Measurements from ENCODE around the gene PAWR. TPM values are rescaled to one million over a fixed set of nuclear protein-coding genes. Genes with fewer than 3 reads are reported as not detected.
"Not testable (repeated sequence)": the region's sequence is repeated elsewhere in the genome, so short reads cannot be mapped to it uniquely, and the experiment has no call there.

PAWR gene
- total RNA-seq, 1 experiment from 2014 or later, result 13.9 TPM

GRCh38 chr12:79591988-79592387 is 98.8 kb downstream of the PAWR start:
- DNase-seq (ENCODE audit: low read depth), result no peak

GRCh38 chr12:79590751-79591150 is 100.0 kb downstream of the PAWR start:
- DNase-seq (ENCODE audit: low read depth), result no peak

- DNase-seq (ENCODE audit: low read depth), result no peak
Measured at GRCh38 chr12:79587368-79587767, 103.4 kb downstream of the PAWR start.

GRCh38 chr12:79585147-79585546 is 105.6 kb downstream of the PAWR start:
- no peak for DNase-seq (ENCODE audit: low read depth)

GRCh38 chr12:79573820-79574219 is 116.9 kb downstream of the PAWR start:
- DNase-seq (ENCODE audit: low read depth), result no peak

GRCh38 chr12:79569679-79570078 is 121.1 kb downstream of the PAWR start:
- DNase-seq (ENCODE audit: low read depth), result no peak

- no peak for DNase-seq (ENCODE audit: low read depth)
Measured at GRCh38 chr12:79567175-79567563, 123.6 kb downstream of the PAWR start.

- DNase-seq (ENCODE audit: low read depth), result peak; percentile 11
Measured at GRCh38 chr12:79566452-79567174, 124.2 kb downstream of the PAWR start.

- not testable (repeated sequence) for DNase-seq (ENCODE audit: low read depth)
Measured at GRCh38 chr12:79564727-79565350, 125.9 kb downstream of the PAWR start.

GRCh38 chr12:79563021-79563740 is 127.6 kb downstream of the PAWR start:
- no peak for DNase-seq (ENCODE audit: low read depth)

- no peak for DNase-seq (ENCODE audit: low read depth)
Measured at GRCh38 chr12:79561401-79562132, 129.2 kb downstream of the PAWR start.

- DNase-seq (ENCODE audit: low read depth), result no peak
Measured at GRCh38 chr12:79560225-79560889, 130.4 kb downstream of the PAWR start.

- DNase-seq (ENCODE audit: low read depth), result no peak
Measured at GRCh38 chr12:79559591-79559990, 131.2 kb downstream of the PAWR start.

- DNase-seq (ENCODE audit: low read depth), result no peak
Measured at GRCh38 chr12:79558924-79559469, 131.8 kb downstream of the PAWR start.

GRCh38 chr12:79557690-79558315 is 133.0 kb downstream of the PAWR start:
- no peak for DNase-seq (ENCODE audit: low read depth)

GRCh38 chr12:79555028-79555925 is 135.5 kb downstream of the PAWR start:
- peak; percentile 65 for DNase-seq (ENCODE audit: low read depth)

GRCh38 chr12:79553863-79554574 is 136.7 kb downstream of the PAWR start:
- no peak for DNase-seq (ENCODE audit: low read depth)

GRCh38 chr12:79552192-79552591 is 138.6 kb downstream of the PAWR start:
- no peak for DNase-seq (ENCODE audit: low read depth)

Measured in LHCN-M2 (cell line).